Activated T-cell treated with anti-CD3 and anti-CD28 coated beads, Interleukin-2, amount 50 U/mL, for 24 hours (primary cell): ENCODE measurements around the gene P4HA2.

Experiments
- DNase-seq: peaks from one replicate; pipeline ENCODE4 v3.0.0-alpha.2; 2020
- H3K27ac Mint-ChIP-seq: 2 replicates; pipeline ENCODE4 v1.8.0; 2020; ENCODE audit warnings: mild to moderate bottlenecking, mixed read lengths
- H3K27me3 Mint-ChIP-seq: 2 replicates; pipeline ENCODE4 v1.8.0; 2020; ENCODE audit warnings: mixed read lengths
- H3K36me3 Mint-ChIP-seq: 2 replicates; pipeline ENCODE4 v1.8.0; 2020; ENCODE audit warnings: low read depth, mixed read lengths
- H3K4me1 Mint-ChIP-seq: 2 replicates; pipeline ENCODE4 v1.8.0; 2020; ENCODE audit warnings: low read depth, mixed read lengths
- H3K4me3 Mint-ChIP-seq: 2 replicates; pipeline ENCODE4 v1.8.0; 2020; ENCODE audit warnings: mild to moderate bottlenecking, moderate library complexity, mixed read lengths
- H3K9me3 Mint-ChIP-seq: 2 replicates; pipeline ENCODE4 v1.8.0; 2020; ENCODE audit warnings: mixed read lengths

P4HA2 gene

DNA sequence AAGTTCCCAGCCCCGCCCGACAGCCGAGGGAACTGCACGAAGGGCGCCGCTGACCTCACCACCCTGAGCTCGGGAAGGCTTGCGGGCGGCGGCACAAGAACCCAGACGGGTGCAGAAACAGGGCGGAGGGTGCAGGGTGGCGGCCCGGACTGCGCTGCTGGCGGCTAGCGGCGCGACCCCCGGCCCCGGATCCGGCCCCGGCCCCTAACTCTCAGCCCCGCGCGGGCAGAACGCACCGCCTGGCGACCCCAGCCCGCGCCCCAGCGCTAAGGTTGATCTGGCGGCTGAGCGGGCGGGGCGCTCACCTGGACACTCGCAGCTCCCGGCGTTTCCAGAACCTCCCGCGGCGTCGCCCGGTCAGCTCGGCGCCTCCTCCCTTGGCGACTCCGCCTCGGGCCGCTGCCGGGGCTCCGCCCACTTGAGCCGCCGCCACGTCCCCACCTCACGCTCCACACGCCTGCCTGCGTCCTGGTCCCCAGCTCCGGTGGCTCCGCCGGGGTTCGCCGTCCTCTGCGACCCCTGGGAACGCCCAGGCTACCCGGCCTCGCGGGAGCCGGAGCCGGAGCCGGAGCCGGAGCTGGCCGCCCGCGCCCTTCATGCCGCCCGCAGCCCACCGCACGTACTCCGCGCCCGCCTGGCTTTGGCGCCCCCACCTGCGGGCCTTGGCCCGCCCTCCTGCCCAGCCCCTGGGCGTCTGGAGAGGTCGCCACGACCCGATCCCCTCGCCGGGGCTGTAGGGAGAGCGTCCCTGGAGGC, at the start of gene P4HA2:
Gene P4HA2 (minus strand): TSS at position 369 of the 756 bp plus-strand sequence. CDS start 9,227 bp downstream, outside the sequence.
- Mint-ChIP-seq H3K36me3 (no peaks in the 10 kb centered on the region), H3K4me3 (peak within 1 kb of the TSS; percentile 49), H3K4me1 (peaks cover 12% of the 10 kb centered on the region), H3K9me3 (no peaks in the 10 kb centered on the region), H3K27me3 (peaks cover 49% of the 10 kb centered on the region), H3K27ac (no peak within 1 kb of the TSS)
- DNase-seq, result peak; percentile 66

DNA sequence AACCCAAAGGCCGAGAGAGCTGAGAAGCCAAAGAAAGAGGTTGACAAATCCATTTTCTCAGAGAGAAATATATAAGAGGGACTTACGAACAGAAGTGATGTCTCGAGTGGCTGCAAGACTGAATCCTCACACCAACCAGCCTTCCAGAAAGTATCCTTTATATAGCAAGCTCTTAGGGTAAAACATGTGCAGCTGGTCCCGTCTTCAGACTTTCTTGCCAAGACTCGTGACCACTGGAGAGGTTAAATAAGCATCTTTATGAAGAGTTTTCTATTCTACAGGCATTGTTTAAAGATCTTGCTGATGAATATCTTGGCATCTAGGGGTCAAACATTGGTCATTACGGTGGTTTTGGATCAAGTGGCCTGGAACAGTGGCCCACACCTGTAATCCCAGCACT, 49.6 kb upstream of the P4HA2 start:
- peaks cover 24% of the 10 kb centered on the region for H3K27me3 Mint-ChIP-seq
- H3K4me1 Mint-ChIP-seq, result peaks cover 8% of the 10 kb centered on the region
- no peak overlapping the region for H3K27ac Mint-ChIP-seq
- no peak for DNase-seq
- H3K4me3 Mint-ChIP-seq, result no peak overlapping the region
- no peaks in the 10 kb centered on the region for H3K9me3 Mint-ChIP-seq
- H3K36me3 Mint-ChIP-seq, result no peaks in the 10 kb centered on the region

DNA sequence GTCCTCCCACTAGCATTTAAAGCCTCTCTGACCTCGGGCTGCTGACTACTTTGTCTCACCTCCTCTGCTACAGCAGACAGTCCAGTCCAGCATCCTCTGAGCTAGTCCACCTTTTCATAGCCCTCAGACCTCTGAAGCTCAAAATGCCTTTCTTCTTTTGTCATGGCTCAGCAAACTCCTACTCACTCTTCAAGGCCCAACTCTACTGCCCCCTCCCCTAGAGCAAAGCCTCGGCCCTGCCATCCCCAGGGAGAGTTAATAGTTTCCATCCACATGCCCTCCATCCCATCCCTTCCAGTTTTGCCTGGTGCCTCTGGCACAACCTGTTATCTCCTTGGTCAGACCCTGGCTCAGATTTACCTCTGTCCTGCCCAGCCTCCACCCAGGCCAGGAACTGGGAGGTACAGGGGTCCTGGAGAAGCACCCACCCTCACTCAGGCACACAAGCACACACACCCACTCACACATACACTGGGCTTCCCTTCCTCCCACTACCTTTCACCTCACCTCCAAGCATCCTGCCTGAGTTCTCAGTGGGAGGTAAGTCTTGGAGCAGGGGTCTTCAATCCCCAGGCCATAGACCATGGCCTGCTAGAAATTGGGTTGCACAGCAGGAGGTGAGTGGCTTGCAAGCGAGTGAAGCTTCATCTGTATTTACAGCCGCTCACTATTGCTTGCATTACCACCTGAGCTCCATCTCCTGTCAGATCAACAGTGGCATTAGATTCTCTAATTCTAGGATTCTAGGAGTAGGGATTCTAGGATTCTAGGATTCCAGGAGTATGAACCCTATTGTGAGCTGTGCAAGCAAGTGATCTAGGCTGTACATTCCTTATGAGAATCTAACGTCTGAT, 47.9 kb upstream of the P4HA2 start:
- Mint-ChIP-seq H3K9me3 (no peaks in the 10 kb centered on the region), H3K27ac (no peak overlapping the region), H3K4me1 (peaks cover 16% of the 10 kb centered on the region), H3K36me3 (no peaks in the 10 kb centered on the region), H3K4me3 (no peak overlapping the region), H3K27me3 (peaks cover 27% of the 10 kb centered on the region)
- DNase-seq, result no peak

DNA sequence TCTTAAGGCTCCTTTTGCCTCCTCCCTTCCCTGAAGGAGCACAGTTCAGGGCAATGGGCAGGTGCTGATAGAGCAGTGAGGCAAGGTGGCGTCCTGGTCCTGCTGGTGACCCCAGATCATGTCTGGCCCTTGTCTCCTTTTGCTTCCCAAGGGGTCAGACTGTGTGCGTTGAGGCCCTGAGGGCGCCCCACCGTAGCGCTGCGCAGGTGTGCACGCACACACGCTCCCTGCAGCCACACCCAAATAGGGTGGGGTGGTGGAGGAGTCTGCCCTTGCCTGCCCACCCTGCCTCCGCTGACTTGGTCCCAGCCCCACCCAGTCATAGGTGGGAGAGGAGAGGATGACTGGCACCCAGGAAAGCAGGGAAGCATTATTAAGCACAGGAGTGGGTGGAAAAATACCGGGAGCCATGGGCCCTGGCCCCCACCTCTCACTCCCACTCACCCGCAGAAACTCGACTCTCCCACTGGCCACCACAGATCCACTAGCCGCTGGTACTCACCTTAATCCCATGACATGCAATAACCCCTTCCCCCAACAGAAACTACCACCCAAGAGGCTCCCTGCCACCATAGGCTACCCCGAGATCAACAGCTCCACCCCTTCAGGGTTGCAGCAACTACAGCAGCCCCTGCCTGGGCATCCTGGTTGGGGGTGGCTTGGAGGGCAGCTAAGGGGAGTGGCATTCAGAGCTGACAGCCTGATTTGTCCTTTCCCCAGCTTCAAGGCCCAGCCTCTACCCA, 46.6 kb upstream of the P4HA2 start:
- Mint-ChIP-seq H3K27me3 (peaks cover 27% of the 10 kb centered on the region), H3K9me3 (no peaks in the 10 kb centered on the region), H3K27ac (no peak overlapping the region), H3K4me3 (no peak overlapping the region), H3K4me1 (peaks cover 16% of the 10 kb centered on the region), H3K36me3 (no peaks in the 10 kb centered on the region)
- DNase-seq, result no peak

DNA sequence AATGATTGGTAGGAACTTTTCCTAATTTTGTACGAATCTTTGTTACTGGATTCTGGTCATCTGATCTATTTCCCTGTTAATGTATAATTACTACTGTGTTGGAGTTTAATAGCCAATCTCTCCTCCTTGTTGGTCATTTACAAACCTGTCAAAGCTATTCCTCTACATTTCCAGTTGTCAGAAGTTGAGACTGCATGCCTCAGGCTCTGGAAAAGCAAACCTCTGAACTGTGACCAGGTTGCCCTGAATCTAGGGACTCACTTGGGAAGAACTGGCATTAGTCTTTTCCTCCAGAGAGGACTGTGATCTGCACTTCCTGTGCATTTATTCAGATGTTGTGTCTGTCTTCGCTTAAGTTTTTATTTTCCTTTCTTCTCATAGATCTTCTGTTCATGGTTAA, 46.0 kb upstream of the P4HA2 start:
- Mint-ChIP-seq H3K27me3 (peaks cover 27% of the 10 kb centered on the region), H3K9me3 (no peaks in the 10 kb centered on the region), H3K27ac (no peak overlapping the region), H3K4me3 (no peak overlapping the region), H3K36me3 (no peaks in the 10 kb centered on the region), H3K4me1 (peaks cover 16% of the 10 kb centered on the region)
- no peak for DNase-seq

DNA sequence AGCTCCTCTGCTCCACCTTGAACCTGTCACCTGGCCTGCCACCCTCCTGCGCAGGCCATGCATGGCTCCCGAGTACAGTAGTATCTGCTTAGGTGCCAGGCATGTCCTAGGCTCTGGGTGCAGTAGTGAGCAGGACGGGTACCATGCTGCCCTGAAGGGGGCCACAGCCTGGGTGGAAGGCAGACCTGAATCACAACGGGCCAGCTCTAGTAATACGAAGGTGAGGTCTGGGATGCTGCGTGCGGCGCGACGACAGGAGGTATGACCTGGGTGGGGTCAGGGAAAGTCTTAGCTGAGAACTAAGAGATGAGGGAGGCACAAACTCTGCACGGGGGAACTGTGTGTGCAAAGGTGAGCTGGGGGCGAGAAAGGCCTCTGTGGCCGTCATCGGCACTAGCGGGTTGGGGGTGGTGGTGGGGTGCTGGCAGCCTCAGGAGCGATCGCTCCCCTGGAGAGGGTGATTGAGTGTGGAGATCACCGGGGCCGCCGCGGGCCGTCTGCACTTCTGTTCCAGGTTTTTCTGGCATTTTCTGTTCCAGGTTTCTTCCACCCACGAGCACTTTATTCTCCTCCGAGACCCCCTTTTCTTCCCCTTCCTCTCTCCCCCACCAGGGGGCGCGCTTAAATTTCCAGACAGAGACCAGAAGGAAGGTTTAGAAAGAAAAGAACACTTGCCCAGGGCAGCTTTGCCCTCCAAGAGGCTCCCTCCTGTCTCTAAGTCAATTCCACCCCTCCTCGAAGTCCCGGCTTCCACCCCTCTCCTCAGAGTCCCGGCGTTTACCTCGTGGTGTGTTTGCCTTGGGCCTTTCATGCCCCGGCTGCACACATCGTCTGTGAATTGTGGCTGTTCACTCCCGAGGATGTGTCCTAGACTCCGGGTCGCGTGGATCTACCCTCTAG, 44.9 kb upstream of the P4HA2 start:
- H3K4me1 Mint-ChIP-seq, result peaks cover 16% of the 10 kb centered on the region
- peak; percentile 83 for DNase-seq
- no peak overlapping the region for H3K27ac Mint-ChIP-seq
- peaks cover 27% of the 10 kb centered on the region for H3K27me3 Mint-ChIP-seq
- H3K9me3 Mint-ChIP-seq, result no peaks in the 10 kb centered on the region
- no peak overlapping the region for H3K4me3 Mint-ChIP-seq
- H3K36me3 Mint-ChIP-seq, result no peaks in the 10 kb centered on the region

DNA sequence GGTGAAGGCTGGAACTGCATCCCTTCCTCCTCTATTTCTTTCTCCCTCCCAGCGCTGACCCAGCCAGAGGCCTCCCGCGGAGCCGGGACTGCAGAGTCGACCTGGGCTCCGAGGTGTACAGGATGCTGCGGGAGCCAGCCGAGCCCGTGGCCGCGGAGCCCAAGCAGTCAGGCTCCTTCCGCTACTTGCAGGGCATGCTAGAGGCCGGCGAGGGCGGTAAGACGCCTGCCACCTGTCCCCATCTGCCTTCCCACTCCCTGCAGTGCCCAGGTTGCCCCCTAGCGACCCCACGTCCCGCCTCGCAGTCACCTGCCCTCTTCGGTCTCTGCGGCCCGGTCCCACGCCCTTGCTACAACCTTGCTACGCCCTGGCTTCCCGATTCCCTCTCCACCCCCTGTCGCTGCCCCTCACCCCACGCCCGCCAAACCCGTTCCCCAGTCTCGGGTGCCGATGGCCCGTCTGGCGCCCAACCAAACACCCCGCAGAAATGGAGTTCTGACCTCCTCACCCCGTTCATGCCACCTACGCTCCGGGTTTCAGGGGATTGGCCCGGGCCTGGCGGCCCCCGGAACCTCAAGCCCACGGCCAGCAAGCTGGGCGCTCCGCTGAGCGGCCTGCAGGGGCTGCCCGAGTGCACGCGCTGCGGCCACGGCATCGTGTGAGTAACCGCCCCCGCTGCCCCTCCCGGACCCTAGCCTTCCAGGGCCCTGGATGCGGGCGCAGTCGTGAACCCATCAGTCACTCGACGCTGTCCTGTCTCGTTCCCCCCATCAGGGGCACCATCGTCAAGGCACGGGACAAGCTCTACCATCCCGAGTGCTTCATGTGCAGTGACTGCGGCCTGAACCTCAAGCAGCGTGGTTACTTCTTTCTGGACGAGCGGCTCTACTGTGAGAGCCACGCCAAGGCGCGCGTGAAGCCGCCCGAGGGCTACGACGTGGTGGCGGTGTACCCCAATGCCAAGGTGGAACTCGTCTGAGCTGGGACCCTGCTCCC, 43.9 kb upstream of the P4HA2 start:
- no peak for DNase-seq
- H3K4me1 Mint-ChIP-seq, result peaks cover 16% of the 10 kb centered on the region
- no peaks in the 10 kb centered on the region for H3K36me3 Mint-ChIP-seq
- H3K27me3 Mint-ChIP-seq, result peaks cover 27% of the 10 kb centered on the region
- H3K4me3 Mint-ChIP-seq, result peak overlapping the region; percentile 33
- H3K9me3 Mint-ChIP-seq, result no peaks in the 10 kb centered on the region
- H3K27ac Mint-ChIP-seq, result no peak overlapping the region

DNA sequence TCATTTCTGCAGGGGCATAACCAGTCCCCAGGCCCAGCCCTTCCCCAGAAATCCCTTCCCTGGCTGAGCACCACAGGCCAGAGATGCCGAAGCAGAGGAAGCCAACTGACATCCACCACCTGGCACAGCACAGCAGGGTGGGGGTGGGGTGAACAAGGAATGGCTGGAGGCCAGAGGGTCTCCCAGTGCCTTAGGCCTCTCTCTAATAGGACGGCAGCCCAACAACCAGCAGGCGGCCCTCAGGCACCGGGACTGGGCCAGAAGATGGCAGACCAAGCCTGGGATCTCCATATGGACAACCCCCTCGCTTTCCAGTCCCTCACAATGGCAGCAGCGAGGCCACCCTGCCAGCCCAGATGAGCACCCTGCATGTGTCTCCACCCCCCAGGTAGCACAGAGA, 43.1 kb upstream of the P4HA2 start:
- Mint-ChIP-seq H3K4me3 (no peak overlapping the region), H3K4me1 (peaks cover 16% of the 10 kb centered on the region), H3K27ac (no peak overlapping the region), H3K36me3 (no peaks in the 10 kb centered on the region), H3K27me3 (peaks cover 27% of the 10 kb centered on the region), H3K9me3 (no peaks in the 10 kb centered on the region)
- no peak for DNase-seq

DNA sequence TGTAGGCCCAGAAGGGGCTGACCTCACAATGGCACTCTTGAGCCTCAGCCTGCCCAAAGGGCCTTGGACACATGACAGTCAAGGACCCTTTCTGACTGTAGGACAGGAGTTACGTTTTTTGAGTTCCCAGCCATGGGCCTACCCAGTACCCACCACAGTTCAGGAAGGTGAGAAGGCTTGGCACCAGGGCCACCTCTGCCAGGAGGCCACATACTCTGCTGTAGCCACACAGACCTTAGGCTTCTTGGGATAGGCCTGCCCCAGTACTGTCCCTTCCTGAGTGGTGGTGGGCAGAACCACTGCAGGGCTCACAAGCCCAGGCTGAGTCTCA, 42.6 kb upstream of the P4HA2 start:
- no peaks in the 10 kb centered on the region for H3K36me3 Mint-ChIP-seq
- H3K9me3 Mint-ChIP-seq, result no peaks in the 10 kb centered on the region
- H3K4me1 Mint-ChIP-seq, result peaks cover 16% of the 10 kb centered on the region
- no peak for DNase-seq
- no peak overlapping the region for H3K27ac Mint-ChIP-seq
- no peak overlapping the region for H3K4me3 Mint-ChIP-seq
- H3K27me3 Mint-ChIP-seq, result peaks cover 27% of the 10 kb centered on the region

DNA sequence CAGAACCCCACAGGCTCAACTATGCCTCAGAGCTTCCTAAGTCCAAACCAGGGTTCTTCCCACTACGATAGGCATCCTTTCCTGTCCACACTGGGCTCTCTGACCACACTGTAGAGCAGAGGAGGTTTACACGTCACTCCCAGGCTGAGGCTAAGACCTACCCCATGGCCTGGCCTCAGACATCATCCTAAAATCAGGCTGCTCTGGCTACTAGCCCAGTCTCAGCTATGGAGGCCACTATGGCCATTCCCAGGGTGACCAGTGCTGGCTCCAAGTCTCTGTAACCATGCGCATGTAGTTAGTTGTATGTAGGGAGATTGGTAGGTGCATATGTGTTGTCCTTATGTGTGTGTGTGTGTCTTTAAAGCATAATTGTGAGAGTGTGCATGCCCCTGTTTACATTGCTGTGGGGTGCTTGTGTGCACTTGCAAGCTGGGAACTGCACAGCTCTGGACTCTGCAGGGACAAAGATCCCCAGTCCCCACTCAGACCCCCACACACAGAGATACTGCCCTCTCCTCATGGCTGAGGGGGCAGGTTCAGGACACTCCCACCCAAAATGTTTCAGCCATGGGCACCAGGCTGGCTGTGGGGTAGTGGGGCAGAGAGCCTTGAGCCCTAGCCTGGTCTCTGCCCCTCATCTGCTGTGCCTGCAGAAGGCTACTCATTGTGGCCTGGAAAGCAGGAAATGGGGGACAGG, 42.1 kb upstream of the P4HA2 start:
- DNase-seq, result no peak

DNA sequence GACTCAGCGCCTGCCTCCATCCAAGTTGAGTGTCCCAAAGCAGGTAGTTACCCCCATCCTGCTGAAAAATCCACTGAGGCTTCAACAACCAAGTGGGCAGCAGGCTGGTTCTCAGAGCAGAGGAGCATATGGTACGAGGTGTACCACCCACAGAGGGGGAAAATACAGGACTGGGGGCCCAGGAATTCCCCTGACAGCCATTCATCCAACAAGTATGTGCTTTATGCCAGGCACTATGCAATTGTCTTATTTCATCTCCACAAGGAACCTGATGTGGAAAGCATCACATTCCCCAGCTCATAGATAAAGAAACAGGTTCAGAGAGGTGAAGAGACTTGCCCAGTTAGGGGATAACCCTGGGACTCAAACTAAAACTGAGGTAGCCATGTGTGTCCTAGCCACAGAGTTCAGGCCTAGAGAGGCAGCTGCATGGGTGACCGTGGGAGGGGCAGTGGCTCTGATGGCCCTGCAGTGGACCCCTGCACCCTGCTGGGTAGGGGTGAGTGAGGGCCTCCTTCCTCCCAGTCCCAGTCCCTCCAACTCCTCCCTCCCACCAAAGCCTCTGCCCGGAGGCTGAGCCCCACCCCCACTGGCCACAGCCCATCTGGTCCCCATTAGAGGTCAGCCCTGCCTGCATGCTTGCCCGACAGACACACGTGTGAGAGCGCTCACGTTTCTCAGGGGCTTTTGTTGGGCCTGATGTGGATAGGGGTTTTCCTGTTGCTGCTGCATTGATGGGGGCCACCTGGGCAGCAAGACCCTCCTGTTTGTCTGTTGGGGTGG, 41.3 kb upstream of the P4HA2 start:
- no peak for DNase-seq
- Mint-ChIP-seq H3K27ac (no peak overlapping the region), H3K36me3 (no peaks in the 10 kb centered on the region), H3K4me1 (peaks cover 27% of the 10 kb centered on the region), H3K27me3 (peaks cover 19% of the 10 kb centered on the region), H3K9me3 (no peaks in the 10 kb centered on the region), H3K4me3 (no peak overlapping the region)

More for the DNA sequence above, 42.1 kb upstream of the P4HA2 start:
- H3K27me3 Mint-ChIP-seq, result peaks cover 26% of the 10 kb centered on the region
- no peaks in the 10 kb centered on the region for H3K9me3 Mint-ChIP-seq
- no peak overlapping the region for H3K4me3 Mint-ChIP-seq
- peaks cover 19% of the 10 kb centered on the region for H3K4me1 Mint-ChIP-seq
- no peak overlapping the region for H3K27ac Mint-ChIP-seq
- no peaks in the 10 kb centered on the region for H3K36me3 Mint-ChIP-seq
